Coronary artery (tissue), 2 donors: ENCODE data around the gene CCDC73.
"Not testable (repeated sequence)": the region's sequence is repeated elsewhere in the genome, so short reads cannot be mapped to it uniquely, and the experiment has no call there.

Experiments used
- DNase-seq: peaks from one replicate; pipeline ENCODE4 v3.0.0-alpha.2; 2017; ENCODE audit warnings: low spot score
- H3K27ac ChIP-seq, 2 donors: fragments of 200-600 bp; sonication (generic); one replicate each; pipeline ENCODE4 v1.5.1; 2016 to 2019
- H3K4me3 ChIP-seq: fragments of 200-600 bp; sonication (generic); 2 replicates; pipeline ENCODE4 v1.5.1; 2016; ENCODE audit warnings: mild to moderate bottlenecking, moderate library complexity
- TF ChIP-seq, protein P1 (sequence below): fragments of 200-600 bp; sonication (generic); IDR thresholded peaks from one replicate; pipeline ENCODE4 v1.5.1; 2019; ENCODE audit warnings: antibody characterized with exemption

The CCDC73 gene

GRCh38 chr11:32796425-32796824 is 2.0 kb upstream of the CCDC73 start:
- TF ChIP-seq, protein P1, sequence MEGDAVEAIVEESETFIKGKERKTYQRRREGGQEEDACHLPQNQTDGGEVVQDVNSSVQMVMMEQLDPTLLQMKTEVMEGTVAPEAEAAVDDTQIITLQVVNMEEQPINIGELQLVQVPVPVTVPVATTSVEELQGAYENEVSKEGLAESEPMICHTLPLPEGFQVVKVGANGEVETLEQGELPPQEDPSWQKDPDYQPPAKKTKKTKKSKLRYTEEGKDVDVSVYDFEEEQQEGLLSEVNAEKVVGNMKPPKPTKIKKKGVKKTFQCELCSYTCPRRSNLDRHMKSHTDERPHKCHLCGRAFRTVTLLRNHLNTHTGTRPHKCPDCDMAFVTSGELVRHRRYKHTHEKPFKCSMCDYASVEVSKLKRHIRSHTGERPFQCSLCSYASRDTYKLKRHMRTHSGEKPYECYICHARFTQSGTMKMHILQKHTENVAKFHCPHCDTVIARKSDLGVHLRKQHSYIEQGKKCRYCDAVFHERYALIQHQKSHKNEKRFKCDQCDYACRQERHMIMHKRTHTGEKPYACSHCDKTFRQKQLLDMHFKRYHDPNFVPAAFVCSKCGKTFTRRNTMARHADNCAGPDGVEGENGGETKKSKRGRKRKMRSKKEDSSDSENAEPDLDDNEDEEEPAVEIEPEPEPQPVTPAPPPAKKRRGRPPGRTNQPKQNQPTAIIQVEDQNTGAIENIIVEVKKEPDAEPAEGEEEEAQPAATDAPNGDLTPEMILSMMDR, result no peak
- DNase-seq, result no peak
- Histone ChIP-seq H3K27ac (no peak overlapping the region), H3K4me3 (no peak overlapping the region)

GRCh38 chr11:32792948-32793475 is 1.4 kb downstream of the CCDC73 start:
- Histone ChIP-seq H3K27ac (no peak overlapping the region), H3K4me3 (peak overlapping the region; percentile 51)
- TF ChIP-seq, protein P1, result peak; percentile 58
- no peak for DNase-seq

GRCh38 chr11:32792111-32792947 is 2.1 kb downstream of the CCDC73 start:
- Histone ChIP-seq H3K4me3 (peak overlapping the region; percentile 51), H3K27ac (no peak overlapping the region)
- TF ChIP-seq, protein P1, result no peak
- no peak for DNase-seq

DNA sequence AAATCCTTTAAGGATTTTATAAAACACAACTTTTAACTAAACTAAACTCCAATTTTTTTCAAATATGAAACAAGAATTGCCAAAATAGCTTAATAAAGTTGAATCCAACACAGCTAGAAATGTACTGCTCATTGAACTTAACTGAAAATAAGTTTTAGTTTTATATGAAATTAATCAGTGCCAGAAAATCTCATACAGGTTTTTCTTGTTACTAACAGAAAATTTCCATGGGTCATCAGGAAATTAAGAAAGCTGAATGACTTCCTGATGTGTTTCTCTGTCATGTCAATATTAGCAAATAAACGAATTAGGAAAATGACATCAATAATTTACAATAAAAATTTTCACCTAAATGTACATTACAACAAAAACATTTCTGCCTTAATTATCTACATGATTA is 3.5 kb downstream of the CCDC73 start:
- no peak overlapping the region for H3K4me3 ChIP-seq
- TF ChIP-seq, protein P1, result no peak
- H3K27ac ChIP-seq, result no peak overlapping the region
- no peak for DNase-seq

- Histone ChIP-seq H3K4me3 (no peak overlapping the region), H3K27ac (no peak overlapping the region)
- DNase-seq, result no peak
- TF ChIP-seq, protein P1, result no peak
These were observed 7.7 kb downstream of the CCDC73 start for GRCh38 chr11:32786811-32787210.

GRCh38 chr11:32785262-32785661 is 9.2 kb downstream of the CCDC73 start:
- Histone ChIP-seq H3K27ac (no peak overlapping the region), H3K4me3 (no peak overlapping the region)
- TF ChIP-seq, protein P1, result no peak
- DNase-seq, result no peak

- Histone ChIP-seq H3K27ac (no peak overlapping the region), H3K4me3 (no peak overlapping the region)
- DNase-seq, result no peak
- TF ChIP-seq, protein P1, result no peak
These were observed 12.7 kb downstream of the CCDC73 start for GRCh38 chr11:32781721-32782120.

GRCh38 chr11:32780839-32781238 is 13.6 kb downstream of the CCDC73 start:
- H3K27ac ChIP-seq, DNase-seq, H3K4me3 ChIP-seq: not testable (repeated sequence)
